NB4 (cell line): ENCODE results near the gene PRKAR1B.
"Not testable (repeated sequence)": the region's sequence is repeated elsewhere in the genome, so short reads cannot be mapped to it uniquely, and the experiment has no call there.

Experiments used
- DNase-seq: peaks from one replicate; pipeline ENCODE4 v3.0.0; 2010; ENCODE audit warnings: low read depth
- H3K4me3 ChIP-seq: one replicate; pipeline ENCODE4 v1.5.1; 2011; ENCODE audit warnings: mild to moderate bottlenecking, low read depth, low read length, moderate library complexity
- MYC ChIP-seq: IDR thresholded peaks from 2 replicates; pipeline ENCODE4 v1.6.1; 2011; ENCODE audit warnings: low read depth, low read length
- POLR2A ChIP-seq: IDR thresholded peaks from 2 replicates; pipeline ENCODE4 v1.6.1; 2011; ENCODE audit warnings: mild to moderate bottlenecking; ENCODE audit not compliant: insufficient read length; ENCODE audit errors: extremely low read depth
- TF ChIP-seq, protein P1 (sequence below): IDR thresholded peaks from one replicate; pipeline ENCODE4 v1.5.1; 2012; ENCODE audit warnings: low read depth, low read length
- TF ChIP-seq, protein P2 (sequence below): IDR thresholded peaks from 2 replicates; pipeline ENCODE4 v1.6.1; 2011; ENCODE audit warnings: low read depth, low read length

PRKAR1B gene

GRCh38 chr7:748446-748845, 21.4 kb upstream of the PRKAR1B start:
- no peak for DNase-seq
- TF ChIP-seq, protein P1, sequence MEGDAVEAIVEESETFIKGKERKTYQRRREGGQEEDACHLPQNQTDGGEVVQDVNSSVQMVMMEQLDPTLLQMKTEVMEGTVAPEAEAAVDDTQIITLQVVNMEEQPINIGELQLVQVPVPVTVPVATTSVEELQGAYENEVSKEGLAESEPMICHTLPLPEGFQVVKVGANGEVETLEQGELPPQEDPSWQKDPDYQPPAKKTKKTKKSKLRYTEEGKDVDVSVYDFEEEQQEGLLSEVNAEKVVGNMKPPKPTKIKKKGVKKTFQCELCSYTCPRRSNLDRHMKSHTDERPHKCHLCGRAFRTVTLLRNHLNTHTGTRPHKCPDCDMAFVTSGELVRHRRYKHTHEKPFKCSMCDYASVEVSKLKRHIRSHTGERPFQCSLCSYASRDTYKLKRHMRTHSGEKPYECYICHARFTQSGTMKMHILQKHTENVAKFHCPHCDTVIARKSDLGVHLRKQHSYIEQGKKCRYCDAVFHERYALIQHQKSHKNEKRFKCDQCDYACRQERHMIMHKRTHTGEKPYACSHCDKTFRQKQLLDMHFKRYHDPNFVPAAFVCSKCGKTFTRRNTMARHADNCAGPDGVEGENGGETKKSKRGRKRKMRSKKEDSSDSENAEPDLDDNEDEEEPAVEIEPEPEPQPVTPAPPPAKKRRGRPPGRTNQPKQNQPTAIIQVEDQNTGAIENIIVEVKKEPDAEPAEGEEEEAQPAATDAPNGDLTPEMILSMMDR, result no peak
- TF ChIP-seq, protein P2, sequence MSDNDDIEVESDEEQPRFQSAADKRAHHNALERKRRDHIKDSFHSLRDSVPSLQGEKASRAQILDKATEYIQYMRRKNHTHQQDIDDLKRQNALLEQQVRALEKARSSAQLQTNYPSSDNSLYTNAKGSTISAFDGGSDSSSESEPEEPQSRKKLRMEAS, result no peak
- TF ChIP-seq POLR2A, result no peak
- no peak for TF ChIP-seq MYC
- no peak overlapping the region for H3K4me3 ChIP-seq

DNA sequence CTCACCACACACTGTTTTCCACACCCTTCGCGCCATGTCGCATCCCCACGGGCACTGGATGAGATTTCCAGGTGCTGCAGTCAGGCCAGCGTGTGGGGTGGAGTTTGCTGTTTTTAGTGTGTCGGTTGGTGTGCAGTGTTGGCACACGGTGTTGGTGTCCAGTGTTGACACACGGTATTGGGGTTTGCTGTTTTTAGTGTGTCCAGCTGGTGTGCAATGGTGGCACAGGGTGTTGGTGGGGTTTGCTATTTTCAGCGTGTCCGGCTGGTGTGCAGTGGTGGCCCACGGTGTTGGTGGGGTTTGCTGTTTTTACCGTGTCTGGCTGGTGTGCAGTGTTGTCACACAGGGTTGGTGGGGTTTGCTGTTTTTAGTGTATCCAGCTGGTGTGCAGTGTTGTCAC, 20.1 kb upstream of the PRKAR1B start:
- no peak overlapping the region for H3K4me3 ChIP-seq
- TF ChIP-seq, protein P1, result no peak
- DNase-seq, result no peak

- no peak for DNase-seq
- TF ChIP-seq POLR2A (no peak), MYC (no peak)
- TF ChIP-seq, protein P1, result no peak
- TF ChIP-seq, protein P2, result no peak
- no peak overlapping the region for H3K4me3 ChIP-seq
Measured at GRCh38 chr7:746155-747061, 19.3 kb upstream of the PRKAR1B start.

DNA sequence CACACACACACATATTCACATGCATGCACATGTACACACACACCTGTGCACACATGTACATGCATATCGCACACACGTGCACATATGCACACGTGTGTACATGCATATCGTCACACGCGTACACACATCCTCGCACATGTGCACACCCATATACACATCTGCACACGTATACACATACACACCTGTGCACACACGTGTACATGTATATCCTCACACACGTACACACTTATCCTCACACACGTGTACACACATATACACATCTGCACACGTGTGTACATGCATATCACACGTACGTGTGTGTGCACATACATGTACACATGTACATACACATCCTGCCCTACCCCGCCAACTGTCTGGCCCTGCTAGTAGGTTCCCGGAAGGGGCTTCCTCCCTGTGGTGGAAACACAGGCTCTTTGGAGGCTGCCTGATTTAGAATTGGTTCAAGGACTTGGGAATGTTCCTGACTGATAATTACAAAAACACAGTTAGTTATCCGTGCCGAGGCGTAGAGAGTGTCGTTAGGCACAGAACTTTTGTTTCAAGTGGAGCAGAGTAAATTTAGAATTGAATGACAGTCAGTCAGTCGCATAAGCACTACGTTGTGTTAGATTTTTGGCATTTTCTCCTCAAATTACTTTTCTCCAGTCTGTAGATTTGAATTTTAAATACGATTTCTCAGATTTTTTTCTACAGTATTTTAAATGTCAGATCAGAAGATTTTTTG, 18.5 kb upstream of the PRKAR1B start:
- H3K4me3 ChIP-seq, result no peak overlapping the region
- DNase-seq, result no peak
- TF ChIP-seq, protein P1, result no peak
- TF ChIP-seq MYC (no peak), POLR2A (no peak)
- TF ChIP-seq, protein P2, result no peak

- no peak for DNase-seq
- TF ChIP-seq MYC (no peak), POLR2A (no peak)
- TF ChIP-seq, protein P1, result no peak
- TF ChIP-seq, protein P2, result no peak
Measured at GRCh38 chr7:744854-745430, 17.9 kb upstream of the PRKAR1B start.

DNA sequence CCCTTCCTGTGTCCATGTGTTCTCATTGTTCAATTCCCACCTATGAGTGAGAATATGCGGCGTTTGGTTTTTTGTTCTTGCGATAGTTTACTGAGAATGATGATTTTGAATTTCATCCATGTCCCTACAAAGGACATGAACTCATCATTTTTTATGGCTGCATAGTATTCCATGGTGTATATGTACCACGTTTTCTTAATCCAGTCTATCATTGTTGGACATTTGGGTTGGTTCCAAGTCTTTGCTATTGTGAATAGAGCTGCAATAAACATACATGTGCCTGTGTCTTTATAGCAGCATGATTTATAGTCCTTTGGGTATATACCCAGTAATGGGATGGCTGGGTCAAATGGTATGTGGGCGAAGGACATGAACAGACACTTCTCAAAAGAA, 17.0 kb upstream of the PRKAR1B start:
- not testable (repeated sequence) for DNase-seq, H3K4me3 ChIP-seq

More at GRCh38 chr7:744854-745430, 17.9 kb upstream of the PRKAR1B start:
- no peak overlapping the region for H3K4me3 ChIP-seq

GRCh38 chr7:743341-744127, 16.5 kb upstream of the PRKAR1B start:
- DNase-seq, result not testable (repeated sequence)

More at GRCh38 chr7:743341-744127, 16.5 kb upstream of the PRKAR1B start:
- not testable (repeated sequence) for H3K4me3 ChIP-seq
